Astrocyte of the cerebellum (primary cell): Measurements from ENCODE around the gene RBL2.
"Not testable (repeated sequence)": the region's sequence is repeated elsewhere in the genome, so short reads cannot be mapped to it uniquely, and the experiment has no call there.

Source experiments
- DNase-seq: peaks from one replicate; pipeline ENCODE4 v3.0.0-alpha.2; 2011; ENCODE audit warnings: low read depth
- H3K4me3 ChIP-seq: 2 replicates; pipeline ENCODE4 v1.5.1; 2011; ENCODE audit warnings: mild to moderate bottlenecking, low read depth, low read length, moderate library complexity
- in situ Hi-C: cut with HindIII; loops from 2 replicates; pipeline ENCODE4 v1.10.0; 2017; ENCODE audit warnings: low sequenced_read_pairs
- TF ChIP-seq, protein P1 (sequence below): IDR thresholded peaks from 2 replicates; pipeline ENCODE4 v1.5.1; 2012; ENCODE audit warnings: low read length, low read depth, moderate library complexity, mild to moderate bottlenecking; ENCODE audit errors: missing control alignments

Gene RBL2, protein sequence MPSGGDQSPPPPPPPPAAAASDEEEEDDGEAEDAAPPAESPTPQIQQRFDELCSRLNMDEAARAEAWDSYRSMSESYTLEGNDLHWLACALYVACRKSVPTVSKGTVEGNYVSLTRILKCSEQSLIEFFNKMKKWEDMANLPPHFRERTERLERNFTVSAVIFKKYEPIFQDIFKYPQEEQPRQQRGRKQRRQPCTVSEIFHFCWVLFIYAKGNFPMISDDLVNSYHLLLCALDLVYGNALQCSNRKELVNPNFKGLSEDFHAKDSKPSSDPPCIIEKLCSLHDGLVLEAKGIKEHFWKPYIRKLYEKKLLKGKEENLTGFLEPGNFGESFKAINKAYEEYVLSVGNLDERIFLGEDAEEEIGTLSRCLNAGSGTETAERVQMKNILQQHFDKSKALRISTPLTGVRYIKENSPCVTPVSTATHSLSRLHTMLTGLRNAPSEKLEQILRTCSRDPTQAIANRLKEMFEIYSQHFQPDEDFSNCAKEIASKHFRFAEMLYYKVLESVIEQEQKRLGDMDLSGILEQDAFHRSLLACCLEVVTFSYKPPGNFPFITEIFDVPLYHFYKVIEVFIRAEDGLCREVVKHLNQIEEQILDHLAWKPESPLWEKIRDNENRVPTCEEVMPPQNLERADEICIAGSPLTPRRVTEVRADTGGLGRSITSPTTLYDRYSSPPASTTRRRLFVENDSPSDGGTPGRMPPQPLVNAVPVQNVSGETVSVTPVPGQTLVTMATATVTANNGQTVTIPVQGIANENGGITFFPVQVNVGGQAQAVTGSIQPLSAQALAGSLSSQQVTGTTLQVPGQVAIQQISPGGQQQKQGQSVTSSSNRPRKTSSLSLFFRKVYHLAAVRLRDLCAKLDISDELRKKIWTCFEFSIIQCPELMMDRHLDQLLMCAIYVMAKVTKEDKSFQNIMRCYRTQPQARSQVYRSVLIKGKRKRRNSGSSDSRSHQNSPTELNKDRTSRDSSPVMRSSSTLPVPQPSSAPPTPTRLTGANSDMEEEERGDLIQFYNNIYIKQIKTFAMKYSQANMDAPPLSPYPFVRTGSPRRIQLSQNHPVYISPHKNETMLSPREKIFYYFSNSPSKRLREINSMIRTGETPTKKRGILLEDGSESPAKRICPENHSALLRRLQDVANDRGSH

DNA sequence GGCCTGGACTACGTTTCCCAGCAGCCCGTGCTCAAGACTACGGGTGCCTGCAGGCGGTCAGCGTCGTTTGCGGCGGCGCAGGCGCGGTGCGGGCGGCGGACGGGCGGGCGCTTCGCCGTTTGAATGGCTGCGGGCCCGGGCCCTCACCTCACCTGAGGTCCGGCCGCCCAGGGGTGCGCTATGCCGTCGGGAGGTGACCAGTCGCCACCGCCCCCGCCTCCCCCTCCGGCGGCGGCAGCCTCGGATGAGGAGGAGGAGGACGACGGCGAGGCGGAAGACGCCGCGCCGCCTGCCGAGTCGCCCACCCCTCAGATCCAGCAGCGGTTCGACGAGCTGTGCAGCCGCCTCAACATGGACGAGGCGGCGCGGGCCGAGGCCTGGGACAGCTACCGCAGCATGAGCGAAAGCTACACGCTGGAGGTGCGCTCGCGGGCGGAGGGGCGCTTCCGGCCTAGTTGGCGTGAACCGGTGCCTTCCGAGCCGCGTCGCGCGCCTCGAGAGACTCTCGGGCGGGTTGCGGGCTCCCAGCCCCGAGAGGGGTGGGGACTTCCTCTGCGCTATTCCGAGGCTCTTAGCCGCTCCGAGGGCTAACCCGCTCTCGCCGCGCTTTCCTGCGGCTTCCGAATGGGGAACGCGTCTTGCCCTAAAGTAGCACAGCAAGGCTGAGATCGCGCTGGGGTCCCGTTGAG, at the start of gene RBL2:
RBL2 (plus strand) TSS at position 95 of the 689 bp plus-strand sequence; CDS start at position 181, 86 bp downstream.
- DNase-seq = peak; percentile 36
- in situ Hi-C loops = no loop called here
- TF ChIP-seq, protein P1, sequence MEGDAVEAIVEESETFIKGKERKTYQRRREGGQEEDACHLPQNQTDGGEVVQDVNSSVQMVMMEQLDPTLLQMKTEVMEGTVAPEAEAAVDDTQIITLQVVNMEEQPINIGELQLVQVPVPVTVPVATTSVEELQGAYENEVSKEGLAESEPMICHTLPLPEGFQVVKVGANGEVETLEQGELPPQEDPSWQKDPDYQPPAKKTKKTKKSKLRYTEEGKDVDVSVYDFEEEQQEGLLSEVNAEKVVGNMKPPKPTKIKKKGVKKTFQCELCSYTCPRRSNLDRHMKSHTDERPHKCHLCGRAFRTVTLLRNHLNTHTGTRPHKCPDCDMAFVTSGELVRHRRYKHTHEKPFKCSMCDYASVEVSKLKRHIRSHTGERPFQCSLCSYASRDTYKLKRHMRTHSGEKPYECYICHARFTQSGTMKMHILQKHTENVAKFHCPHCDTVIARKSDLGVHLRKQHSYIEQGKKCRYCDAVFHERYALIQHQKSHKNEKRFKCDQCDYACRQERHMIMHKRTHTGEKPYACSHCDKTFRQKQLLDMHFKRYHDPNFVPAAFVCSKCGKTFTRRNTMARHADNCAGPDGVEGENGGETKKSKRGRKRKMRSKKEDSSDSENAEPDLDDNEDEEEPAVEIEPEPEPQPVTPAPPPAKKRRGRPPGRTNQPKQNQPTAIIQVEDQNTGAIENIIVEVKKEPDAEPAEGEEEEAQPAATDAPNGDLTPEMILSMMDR = no peak
- peak within 1 kb of the TSS; percentile 98 for H3K4me3 ChIP-seq

DNA sequence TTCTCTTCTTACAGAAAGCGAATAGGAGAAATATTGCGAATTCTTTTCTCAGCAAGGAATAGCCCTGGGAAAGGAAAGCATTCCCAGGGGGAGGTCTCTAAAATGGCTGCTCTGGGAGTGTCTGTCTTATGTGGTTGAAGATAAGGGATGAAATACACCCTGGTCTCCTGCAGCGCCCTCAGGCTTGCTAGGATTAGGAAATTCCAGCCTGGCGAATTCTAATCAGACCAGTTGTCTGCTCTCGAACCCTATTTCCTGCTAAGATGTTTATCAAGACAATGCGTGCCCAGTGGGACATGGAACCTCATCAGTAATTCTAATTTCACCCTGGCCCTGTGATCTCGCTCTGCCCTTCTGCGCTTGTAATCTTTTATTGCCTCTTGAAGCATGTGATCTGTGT, 49.7 kb upstream of the RBL2 start:
- H3K4me3 ChIP-seq, in situ Hi-C loops, DNase-seq: not testable (repeated sequence)

DNA sequence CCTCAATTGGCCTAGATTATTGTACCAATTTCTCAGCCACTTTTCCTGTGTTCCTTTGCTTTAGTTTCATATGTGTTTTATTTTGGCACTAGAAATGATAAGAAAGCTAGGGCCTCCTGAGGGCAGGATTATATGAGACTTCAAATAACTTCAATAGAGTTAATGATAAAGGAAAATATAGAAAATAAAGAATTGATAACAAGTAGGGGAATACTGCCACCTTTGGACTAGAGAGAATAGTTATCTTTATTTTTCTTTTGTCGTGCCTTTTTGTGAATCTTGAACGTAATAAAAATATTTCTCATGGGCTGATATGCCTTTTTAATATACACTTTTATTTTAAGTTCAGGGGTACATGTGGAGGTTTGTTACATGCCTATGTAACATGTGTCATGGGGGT, 29.3 kb upstream of the RBL2 start:
- in situ Hi-C loops = loop anchor here (5.0 kb wide), 1 partner anchor 48 kb away; no protein-coding TSS in a partner anchor
- TF ChIP-seq, protein P1 = no peak
- no peak for DNase-seq
- H3K4me3 ChIP-seq = no peak overlapping the region

DNA sequence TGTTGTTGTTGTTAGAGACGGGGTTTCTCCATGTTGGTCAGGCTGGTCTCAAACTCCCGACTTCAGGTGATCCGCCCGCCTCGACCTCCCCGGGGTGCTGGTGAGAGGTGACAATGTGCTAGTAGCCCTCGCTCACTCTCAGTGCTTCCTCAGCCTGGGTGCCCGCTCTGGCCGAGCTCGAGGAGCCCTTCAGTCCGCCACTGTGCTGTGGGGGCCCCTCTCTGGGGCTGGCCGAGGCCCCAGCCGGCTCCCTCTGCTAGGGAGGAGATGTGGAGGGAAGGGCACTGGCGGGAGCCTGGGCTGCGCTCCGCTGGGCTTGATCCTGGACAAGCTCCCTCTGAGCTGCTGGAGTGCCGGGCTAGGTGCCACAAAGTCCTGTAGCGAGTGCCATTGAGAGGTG, 21.7 kb upstream of the RBL2 start:
- TF ChIP-seq, protein P1 = no peak
- DNase-seq = no peak
- H3K4me3 ChIP-seq = no peak overlapping the region
- in situ Hi-C loops = no loop called here

DNA sequence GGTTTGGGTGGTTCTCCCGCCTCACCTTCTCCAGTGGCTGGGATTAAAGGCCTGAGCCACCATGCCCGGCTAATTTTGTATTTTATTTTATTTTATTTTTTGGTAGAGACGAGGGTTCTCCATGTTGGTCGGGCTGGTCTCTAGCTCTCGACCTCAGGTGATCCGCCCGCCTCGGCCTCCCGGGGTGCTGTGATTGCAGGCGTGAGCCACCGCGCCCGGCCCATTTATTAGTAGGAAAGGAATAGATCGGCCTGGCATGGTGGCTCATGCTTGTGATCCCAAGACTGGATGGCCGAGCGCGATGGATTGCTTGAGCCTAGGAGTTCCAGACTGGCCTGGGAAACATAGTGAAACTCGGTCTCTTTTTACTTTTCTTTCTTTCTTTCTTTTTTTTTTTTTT, 20.4 kb upstream of the RBL2 start:
- DNase-seq = no peak
- TF ChIP-seq, protein P1 = no peak
- in situ Hi-C loops = no loop called here

DNA sequence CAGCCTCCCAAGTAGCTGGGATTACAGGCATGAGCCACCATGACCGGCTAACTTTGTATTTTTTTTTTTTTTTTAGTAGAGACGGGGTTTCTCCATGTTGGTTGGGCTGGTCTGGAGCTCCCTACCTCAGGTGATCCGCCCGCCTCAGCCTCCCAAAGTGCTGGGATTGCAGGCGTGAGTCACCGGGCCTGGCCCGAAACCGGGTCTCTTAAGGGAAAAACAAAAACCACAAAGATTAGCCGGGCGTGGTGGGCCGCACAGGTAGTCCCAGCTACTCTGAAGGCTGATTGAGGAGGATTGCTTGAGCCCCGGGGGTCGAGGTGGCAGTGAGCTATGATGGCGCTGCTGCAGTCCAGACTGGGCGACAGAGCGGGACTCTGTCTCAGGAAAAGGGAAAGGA, 19.9 kb upstream of the RBL2 start:
- no peak for DNase-seq
- H3K4me3 ChIP-seq = no peak overlapping the region
- TF ChIP-seq, protein P1 = no peak
- in situ Hi-C loops = no loop called here

More for the DNA sequence above, 20.4 kb upstream of the RBL2 start:
- no peak overlapping the region for H3K4me3 ChIP-seq
